ENCODE data around the gene KIRREL3.

KIRREL3 gene

DNA sequence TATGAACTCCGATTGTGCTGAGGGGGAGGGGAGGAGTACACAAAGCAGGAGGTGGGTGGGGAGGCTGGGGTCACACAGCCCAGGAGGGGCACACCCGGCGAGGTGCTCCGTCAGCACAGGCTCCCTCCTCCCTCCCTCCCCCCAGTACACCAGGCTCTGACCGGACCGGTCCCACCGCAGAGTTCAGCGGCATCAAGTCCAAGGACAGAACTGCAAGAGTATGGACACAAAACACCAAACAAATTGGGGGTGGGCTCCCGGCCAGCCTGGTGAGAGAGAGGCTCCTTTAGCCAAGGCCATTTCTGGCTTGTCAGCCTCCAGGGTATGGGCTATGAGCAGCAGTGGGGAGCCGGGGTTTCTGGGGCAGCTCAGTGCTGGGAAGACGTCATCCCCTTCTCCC is 576.8 kb downstream of the KIRREL3 start:
- TF ChIP-seq, protein P1, sequence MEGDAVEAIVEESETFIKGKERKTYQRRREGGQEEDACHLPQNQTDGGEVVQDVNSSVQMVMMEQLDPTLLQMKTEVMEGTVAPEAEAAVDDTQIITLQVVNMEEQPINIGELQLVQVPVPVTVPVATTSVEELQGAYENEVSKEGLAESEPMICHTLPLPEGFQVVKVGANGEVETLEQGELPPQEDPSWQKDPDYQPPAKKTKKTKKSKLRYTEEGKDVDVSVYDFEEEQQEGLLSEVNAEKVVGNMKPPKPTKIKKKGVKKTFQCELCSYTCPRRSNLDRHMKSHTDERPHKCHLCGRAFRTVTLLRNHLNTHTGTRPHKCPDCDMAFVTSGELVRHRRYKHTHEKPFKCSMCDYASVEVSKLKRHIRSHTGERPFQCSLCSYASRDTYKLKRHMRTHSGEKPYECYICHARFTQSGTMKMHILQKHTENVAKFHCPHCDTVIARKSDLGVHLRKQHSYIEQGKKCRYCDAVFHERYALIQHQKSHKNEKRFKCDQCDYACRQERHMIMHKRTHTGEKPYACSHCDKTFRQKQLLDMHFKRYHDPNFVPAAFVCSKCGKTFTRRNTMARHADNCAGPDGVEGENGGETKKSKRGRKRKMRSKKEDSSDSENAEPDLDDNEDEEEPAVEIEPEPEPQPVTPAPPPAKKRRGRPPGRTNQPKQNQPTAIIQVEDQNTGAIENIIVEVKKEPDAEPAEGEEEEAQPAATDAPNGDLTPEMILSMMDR (IDR thresholded peaks at IDR 0.05; ENCODE audit: insufficient read depth, low read depth, low read length, missing control alignments): no peak
- H3K4me3 ChIP-seq (ENCODE audit: low read length): no peak overlapping the region
- DNase-seq (ENCODE audit: low read depth): no peak

DNA sequence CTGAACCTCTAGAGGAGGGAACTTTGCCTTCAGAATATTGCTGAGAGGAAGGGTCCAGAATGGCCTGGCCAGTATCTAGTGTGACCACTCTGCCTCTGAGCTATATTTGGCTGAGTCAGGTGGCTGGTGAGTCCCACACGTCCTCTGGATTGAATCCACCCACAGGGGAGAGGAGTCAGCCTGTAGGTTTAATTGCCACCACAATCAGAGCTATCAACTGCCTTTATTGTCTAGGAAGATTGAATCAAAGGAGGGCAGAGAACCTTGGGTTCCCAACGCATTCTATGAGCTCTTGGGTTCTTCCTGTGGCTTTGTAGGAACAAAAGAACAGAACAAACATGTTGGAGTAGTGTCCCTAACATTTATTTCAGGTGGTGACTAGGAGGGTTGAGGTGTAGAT is 577.4 kb downstream of the KIRREL3 start:
- no peak for DNase-seq (ENCODE audit: low read depth)
- TF ChIP-seq, protein P1 (IDR thresholded peaks at IDR 0.05; ENCODE audit: insufficient read depth, low read depth, low read length, missing control alignments): no peak

DNA sequence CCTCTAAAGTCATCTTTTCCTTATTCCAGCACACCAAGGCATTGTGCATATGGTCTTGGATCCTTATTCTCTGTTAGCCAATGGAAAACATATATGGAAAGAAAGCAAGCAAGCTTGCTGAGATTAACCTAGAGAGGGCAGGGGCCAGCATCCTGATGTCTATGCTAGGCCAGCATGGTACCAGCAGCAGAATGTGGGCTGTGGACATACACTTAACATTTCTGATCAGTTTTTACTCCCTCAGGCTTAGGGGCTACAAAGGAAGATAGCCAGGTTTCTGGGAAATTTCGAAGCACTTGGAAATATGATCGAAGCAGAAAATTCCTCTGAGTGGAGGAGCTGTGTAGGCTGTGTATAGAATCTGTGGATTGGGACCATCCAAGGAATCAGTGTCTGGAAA is 578.1 kb downstream of the KIRREL3 start:
- TF ChIP-seq, protein P1 (IDR thresholded peaks at IDR 0.05; ENCODE audit: insufficient read depth, low read depth, low read length, missing control alignments): no peak
- no peak for DNase-seq (ENCODE audit: low read depth)

More for the DNA sequence above, 577.4 kb downstream of the KIRREL3 start:
- H3K4me3 ChIP-seq (ENCODE audit: low read length): no peak overlapping the region

DNA sequence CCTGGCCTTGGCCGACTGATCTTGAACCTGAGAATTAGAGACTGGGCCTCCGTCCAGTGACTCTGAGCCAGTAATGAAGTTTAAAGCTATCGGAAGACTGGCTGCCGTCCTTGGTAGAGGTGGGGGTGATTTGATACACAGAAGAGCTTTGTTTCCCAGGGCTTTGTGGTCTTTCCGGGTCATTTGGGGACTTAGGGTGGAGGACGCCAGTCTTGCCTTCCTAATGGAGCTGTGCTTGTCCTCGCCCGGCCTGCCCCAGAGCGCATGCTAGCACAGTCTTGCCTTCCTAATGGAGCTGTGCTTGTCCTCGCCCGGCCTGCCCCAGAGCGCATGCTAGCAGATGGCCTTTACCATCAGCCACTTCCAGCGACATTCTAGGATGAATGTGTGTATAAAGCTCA is 579.3 kb downstream of the KIRREL3 start:
- DNase-seq (ENCODE audit: low read depth): no peak
- H3K4me3 ChIP-seq (ENCODE audit: low read length): no peak overlapping the region
- TF ChIP-seq, protein P1 (IDR thresholded peaks at IDR 0.05; ENCODE audit: insufficient read depth, low read depth, low read length, missing control alignments): no peak

More for the DNA sequence above, 578.1 kb downstream of the KIRREL3 start:
- H3K4me3 ChIP-seq (ENCODE audit: low read length): no peak overlapping the region

DNA sequence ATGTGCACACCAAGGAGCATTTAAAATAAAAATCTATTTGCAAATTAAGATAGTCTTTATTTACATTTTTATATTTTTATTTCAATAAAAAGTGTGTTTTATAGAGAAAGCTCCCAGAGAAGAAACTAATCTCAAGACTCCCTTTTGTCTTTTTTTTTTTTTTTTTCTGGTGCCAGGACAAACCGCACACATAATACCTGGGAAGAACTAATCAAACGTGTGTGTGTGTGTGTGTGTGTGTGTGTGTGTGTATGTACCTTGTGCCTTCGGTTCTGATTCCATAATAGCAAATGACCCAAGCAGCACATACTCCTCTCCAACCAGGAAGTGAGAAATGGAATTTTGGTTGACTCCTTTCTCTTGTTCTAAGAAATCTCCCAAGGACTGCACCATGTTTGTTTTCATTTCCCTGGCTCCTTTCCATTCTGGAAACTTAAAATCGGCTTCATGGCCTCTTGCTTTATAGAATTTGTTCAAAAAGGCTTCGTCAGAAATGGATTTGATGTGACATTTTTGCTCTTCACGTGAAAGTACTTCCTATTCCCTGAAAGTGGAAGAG is 579.8 kb downstream of the KIRREL3 start:
- TF ChIP-seq, protein P1 (IDR thresholded peaks at IDR 0.05; ENCODE audit: insufficient read depth, low read depth, low read length, missing control alignments): no peak
- H3K4me3 ChIP-seq (ENCODE audit: low read length): no peak overlapping the region
- DNase-seq (ENCODE audit: low read depth): no peak

DNA sequence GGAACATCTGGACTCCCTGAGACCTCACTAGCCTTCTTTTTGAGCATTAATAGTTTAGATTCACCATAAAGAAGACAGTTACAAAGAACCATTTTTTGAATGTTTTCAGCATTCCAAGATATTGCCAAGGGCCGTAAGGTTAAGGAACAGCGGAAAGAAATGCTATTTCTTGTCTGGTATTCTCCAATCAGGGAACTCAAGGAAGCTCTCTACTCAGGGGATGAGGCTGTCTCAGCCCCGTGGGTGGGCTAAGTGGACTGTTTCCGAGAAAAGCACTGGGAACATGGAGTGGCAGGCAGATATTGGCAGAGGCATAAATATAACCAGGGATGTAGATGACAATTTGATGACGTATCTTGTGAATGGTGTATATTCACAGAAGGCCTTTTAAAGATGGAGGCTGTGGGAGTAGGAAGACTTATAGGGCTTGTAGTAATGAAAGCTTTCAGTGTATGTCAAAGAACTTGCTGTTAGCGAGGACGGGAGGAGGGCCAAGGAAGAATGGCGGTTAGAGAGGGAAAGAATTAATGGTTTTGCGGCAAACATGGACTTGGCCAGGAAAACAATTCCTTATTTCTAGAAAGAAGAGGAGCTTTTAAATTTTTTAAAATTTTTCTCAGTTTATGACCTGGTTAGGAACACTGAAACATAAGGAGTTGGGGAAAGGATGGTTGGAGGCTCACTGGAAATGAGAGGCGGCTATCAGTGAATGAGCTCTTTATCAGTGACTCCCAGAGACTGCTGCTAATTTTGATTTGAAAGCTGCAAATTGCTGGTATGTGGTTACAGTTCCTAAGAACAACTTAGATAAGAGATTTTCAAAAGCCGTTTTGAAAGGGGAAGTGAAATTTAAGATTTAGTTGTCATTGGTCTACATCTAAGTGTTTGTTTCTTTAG is 580.5 kb downstream of the KIRREL3 start:
- no peak for DNase-seq (ENCODE audit: low read depth)
- no peak overlapping the region for H3K4me3 ChIP-seq (ENCODE audit: low read length)
- TF ChIP-seq, protein P1 (IDR thresholded peaks at IDR 0.05; ENCODE audit: insufficient read depth, low read depth, low read length, missing control alignments): no peak

All from epithelial cell of esophagus (primary cell).